Right lobe of liver (tissue), 6 donors: ENCODE measurements around the gene PICALM. TPM values are rescaled to one million over a fixed set of nuclear protein-coding genes. Genes with fewer than 3 reads are reported as not detected.
A peak's percentile ranks its signal among the peaks of the same experiment; 100 is the strongest.

Experiments
- ATAC-seq, 4 donors: fragments of 200-7000 bp; cut with Tn5 transposase; one replicate each; pipeline ENCODE4 v1.9.1; 2020; ENCODE audit warnings: mild to moderate bottlenecking in 4 of 4, moderate library complexity in 4 of 4
- DNase-seq, 3 donors: peaks; one replicate each; pipeline ENCODE4 v3.0.0-alpha.2; 2020
- H3K27ac ChIP-seq, 3 donors: fragments of 200-600 bp; one replicate each; pipeline ENCODE4 v1.8.0; 2022
- H3K27me3 ChIP-seq, 2 donors: fragments of 200-600 bp; one replicate each; pipeline ENCODE4 v1.8.0; 2022
- H3K36me3 ChIP-seq, 4 donors: fragments of 200-600 bp; sonication (generic) in 1 of 4; one replicate each; pipeline versions ENCODE4 v1.5.1 to v1.8.0; 2017 to 2022; ENCODE audit warnings: control low read depth in 1 of 4
- H3K4me1 ChIP-seq, 4 donors: fragments of 200-600 bp; sonication (generic) in 1 of 4; one replicate each; pipeline versions ENCODE4 v1.5.1 to v1.8.0; 2017 to 2022; ENCODE audit warnings: control low read depth in 1 of 4
- H3K4me3 ChIP-seq, 3 donors: fragments of 200-600 bp; one replicate each; pipeline ENCODE4 v1.8.0; 2022
- H3K9me3 ChIP-seq, 4 donors: fragments of 200-600 bp; sonication (generic) in 1 of 4; one replicate each; pipeline versions ENCODE4 v1.5.1 to v1.8.0; 2017 to 2022; ENCODE audit warnings: control low read depth in 1 of 4
- POLR2A ChIP-seq: fragments of 450-650 bp; IDR thresholded peaks from one replicate; pipeline ENCODE4 v1.6.1; 2017; ENCODE audit warnings: antibody characterized with exemption, mild to moderate bottlenecking
- WGBS: methylation state at CpG from one replicate; pipeline ENCODE4 v1.1.6; 2018; ENCODE audit warnings: low coverage, low lambda C conversion rate; ENCODE audit not compliant: insufficient coverage; ENCODE audit errors: missing lambda C conversion rate; 5-methylcytosine and 5-hydroxymethylcytosine counted together
- intact Hi-C, 2 donors: fragments of 100-400 bp; cut with DNase I; formaldehyde crosslinking; loops; one replicate each; pipeline versions ENCODE4 v1.11.2 to v1.14.1; 2022
- total RNA-seq, 6 experiments: library from RNA; depleted of rRNA in 2 of 6; stranded (reverse); fragments of >200 nt in 2 of 6; fragmentation: NEBNext Ultra II Directional in 3 of 6; extraction: Animal tissue kit (Norgen Biotek cat#: 25700) in 3 of 6; gene quantifications; one replicate each; pipeline versions ENCODE4 v1.1.0 to v1.2.4, GENCODE V29; 2016 to 2023
- TF ChIP-seq, protein P1 (sequence below), 4 donors: fragments of 200-600 bp in 3 of 4; fragments of 450-650 bp in 1 of 4; IDR thresholded peaks; one replicate each; pipeline versions ENCODE4 v1.5.1 to v1.8.0; 2016 to 2022; ENCODE audit warnings: antibody characterized with exemption in 4 of 4, mild to moderate bottlenecking in 2 of 4
- donor health status: DM: no; HTN: yes; CAD: no.
- donor health status: DM: no; HTN: no; CAD: no.
- donor health status: DM: no; HTN: no; CAD: no.
- donor health status: DM: no; HTN: yes; CAD: no.
- donor health status: DM: no; HTN: yes; CAD: no.

PICALM gene
- total RNA-seq, 6 experiments from 2014 or later, result 84.1 to 137 (median 97.6) TPM

DNA sequence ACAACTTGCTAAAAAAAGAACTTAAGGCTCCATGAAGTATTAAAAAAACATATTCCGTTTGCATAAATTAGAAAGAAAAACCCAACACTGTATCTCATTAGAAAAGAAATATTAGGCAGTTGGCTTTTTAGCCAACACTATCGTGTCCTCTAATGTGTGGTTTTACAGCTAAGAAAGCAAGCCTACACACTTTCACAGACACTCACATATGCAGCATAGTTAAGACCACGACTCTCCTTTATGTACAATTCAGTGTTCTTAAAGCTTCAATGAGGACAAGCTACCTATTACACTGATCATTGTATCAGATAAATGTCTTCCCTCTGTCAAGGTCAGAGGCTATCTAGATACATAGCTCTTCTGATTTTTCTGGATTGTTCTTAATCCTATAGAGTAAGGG, 80.1 kb downstream of the PICALM start:
- no peak for DNase-seq
- H3K4me1 ChIP-seq, result no peaks in the 10 kb centered on the region
- WGBS, result 66% methylated on average over 3 of the region's 3 CpGs
- no peaks in the 10 kb centered on the region for H3K27me3 ChIP-seq
- peaks cover 6 to 38% (median 26%) of the 10 kb centered on the region in 4 donors for H3K36me3 ChIP-seq
- H3K4me3 ChIP-seq, result no peak overlapping the region
- H3K9me3 ChIP-seq, result no peaks in the 10 kb centered on the region
- no peak for ATAC-seq
- no peak for TF ChIP-seq POLR2A
- TF ChIP-seq, protein P1, sequence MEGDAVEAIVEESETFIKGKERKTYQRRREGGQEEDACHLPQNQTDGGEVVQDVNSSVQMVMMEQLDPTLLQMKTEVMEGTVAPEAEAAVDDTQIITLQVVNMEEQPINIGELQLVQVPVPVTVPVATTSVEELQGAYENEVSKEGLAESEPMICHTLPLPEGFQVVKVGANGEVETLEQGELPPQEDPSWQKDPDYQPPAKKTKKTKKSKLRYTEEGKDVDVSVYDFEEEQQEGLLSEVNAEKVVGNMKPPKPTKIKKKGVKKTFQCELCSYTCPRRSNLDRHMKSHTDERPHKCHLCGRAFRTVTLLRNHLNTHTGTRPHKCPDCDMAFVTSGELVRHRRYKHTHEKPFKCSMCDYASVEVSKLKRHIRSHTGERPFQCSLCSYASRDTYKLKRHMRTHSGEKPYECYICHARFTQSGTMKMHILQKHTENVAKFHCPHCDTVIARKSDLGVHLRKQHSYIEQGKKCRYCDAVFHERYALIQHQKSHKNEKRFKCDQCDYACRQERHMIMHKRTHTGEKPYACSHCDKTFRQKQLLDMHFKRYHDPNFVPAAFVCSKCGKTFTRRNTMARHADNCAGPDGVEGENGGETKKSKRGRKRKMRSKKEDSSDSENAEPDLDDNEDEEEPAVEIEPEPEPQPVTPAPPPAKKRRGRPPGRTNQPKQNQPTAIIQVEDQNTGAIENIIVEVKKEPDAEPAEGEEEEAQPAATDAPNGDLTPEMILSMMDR (IDR thresholded peaks at IDR 0.05), result no peak
- intact Hi-C loops, result no loop called here
- H3K27ac ChIP-seq, result no peak overlapping the region

DNA sequence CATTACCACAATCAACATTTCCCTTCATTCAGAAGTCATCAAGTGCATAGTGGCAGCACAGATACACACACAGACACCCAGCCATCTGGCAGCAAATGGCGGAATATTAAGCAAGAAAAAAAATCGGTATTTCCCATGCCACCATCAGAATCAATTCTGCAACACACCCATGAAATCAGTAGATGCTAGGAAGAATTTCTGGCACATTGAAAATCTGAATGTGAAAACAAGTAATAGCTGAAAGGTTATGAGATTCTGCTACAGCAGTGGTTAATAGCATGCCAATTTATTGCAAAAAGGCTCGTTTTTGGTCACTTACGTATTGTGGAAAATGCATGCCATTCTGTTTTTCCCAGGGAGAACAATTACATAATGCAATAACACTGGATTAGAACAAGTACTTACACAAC, 91.1 kb downstream of the PICALM start:
- Histone ChIP-seq H3K4me3 (no peak overlapping the region), H3K36me3 (peaks cover 0 to 66% (median 25%) of the 10 kb centered on the region in 4 donors), H3K27me3 (no peaks in the 10 kb centered on the region), H3K9me3 (no peaks in the 10 kb centered on the region), H3K4me1 (no peaks in the 10 kb centered on the region), H3K27ac (no peak overlapping the region)
- intact Hi-C loops, result no loop called here
- ATAC-seq (no peak), DNase-seq (no peak)
- TF ChIP-seq, protein P1 (IDR thresholded peaks at IDR 0.05), result no peak
- no peak for TF ChIP-seq POLR2A
- WGBS, result 69% methylated on average over 4 of the region's 4 CpGs

DNA sequence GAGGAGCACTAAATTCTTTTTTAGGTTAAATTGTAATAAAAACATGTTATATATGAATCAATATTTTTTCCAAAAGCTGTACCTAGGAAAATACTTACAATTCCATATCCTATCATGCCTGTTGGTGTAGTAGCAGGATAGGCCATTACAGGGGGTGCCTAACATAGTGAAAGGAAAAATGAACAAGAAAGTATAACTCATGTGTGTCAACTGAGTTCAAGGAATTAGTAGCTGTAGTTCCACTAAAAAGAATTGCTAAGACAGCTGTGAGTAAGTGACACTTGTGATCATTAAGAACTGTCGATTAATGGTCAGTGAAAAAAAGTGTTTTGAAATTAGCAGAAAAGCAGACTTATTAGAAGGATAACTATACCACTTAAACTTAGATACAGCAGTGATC, 92.4 kb downstream of the PICALM start:
- Histone ChIP-seq H3K4me1 (no peaks in the 10 kb centered on the region), H3K9me3 (no peaks in the 10 kb centered on the region), H3K27ac (no peak overlapping the region), H3K4me3 (no peak overlapping the region), H3K36me3 (peaks cover 3 to 69% (median 23%) of the 10 kb centered on the region in 4 donors), H3K27me3 (no peaks in the 10 kb centered on the region)
- TF ChIP-seq POLR2A, result no peak
- TF ChIP-seq, protein P1 (IDR thresholded peaks at IDR 0.05), result no peak
- WGBS, result 77% methylated on average over 1 of the region's 1 CpG
- no peak for ATAC-seq
- DNase-seq, result no peak
- intact Hi-C loops, result no loop called here

DNA sequence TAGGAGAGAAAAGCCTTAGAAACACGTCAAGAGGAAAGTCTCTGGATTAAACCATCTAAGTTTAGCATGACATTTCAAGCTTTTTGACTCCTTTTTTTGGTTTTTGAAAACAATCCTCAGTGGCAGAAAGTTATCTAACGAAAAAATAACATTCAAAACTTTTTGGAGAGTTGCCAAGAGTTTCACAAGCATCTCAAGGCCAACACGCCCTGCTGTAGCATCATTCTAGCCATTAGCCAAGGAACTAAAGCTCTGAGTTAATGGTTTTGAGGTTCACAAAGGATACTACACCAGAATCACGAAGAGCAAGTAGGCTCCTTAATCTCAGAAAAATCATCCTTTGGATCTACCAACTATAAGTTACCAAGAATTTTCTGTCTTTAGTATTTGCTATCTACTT, 94.8 kb downstream of the PICALM start:
- Histone ChIP-seq H3K4me3 (no peak overlapping the region), H3K27me3 (no peaks in the 10 kb centered on the region), H3K4me1 (no peaks in the 10 kb centered on the region), H3K27ac (no peak overlapping the region), H3K9me3 (no peaks in the 10 kb centered on the region), H3K36me3 (peaks cover 3 to 62% (median 22%) of the 10 kb centered on the region in 4 donors)
- WGBS, result 54% methylated on average over 4 of the region's 4 CpGs
- peak in 2 of 4 donors; percentile 18 to 22 for ATAC-seq
- intact Hi-C loops, result no loop called here
- no peak for TF ChIP-seq POLR2A
- TF ChIP-seq, protein P1 (IDR thresholded peaks at IDR 0.05), result no peak
- no peak for DNase-seq

DNA sequence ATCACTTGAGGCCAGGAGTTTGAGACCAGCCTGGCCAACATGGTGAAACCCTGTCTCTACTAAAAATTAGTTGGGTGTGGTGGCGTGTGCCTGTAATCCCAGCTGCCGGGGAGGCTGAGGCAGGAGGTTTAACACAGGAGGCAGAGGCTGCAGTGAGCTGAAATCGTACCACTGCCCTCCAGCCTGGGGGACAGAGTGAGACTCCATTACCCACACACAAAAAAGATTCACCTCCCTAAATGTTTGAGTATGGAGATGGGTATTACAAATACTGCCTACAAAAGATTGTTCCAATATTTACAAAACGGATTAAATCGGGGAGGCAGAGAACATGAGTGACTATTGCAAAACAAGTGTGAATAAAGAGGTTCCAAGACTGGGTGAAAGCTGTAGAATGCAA, 98.3 kb downstream of the PICALM start:
- no peak overlapping the region for H3K4me3 ChIP-seq
- WGBS, result 51% methylated on average over 3 of the region's 5 CpGs
- no peaks in the 10 kb centered on the region for H3K9me3 ChIP-seq
- ATAC-seq, result peak in 2 of 4 donors; percentile 35 to 57
- no peak overlapping the region for H3K27ac ChIP-seq
- no peak for DNase-seq
- TF ChIP-seq, protein P1 (IDR thresholded peaks at IDR 0.05), result no peak
- TF ChIP-seq POLR2A, result no peak
- peaks cover 3 to 62% (median 16%) of the 10 kb centered on the region in 4 donors for H3K36me3 ChIP-seq
- no peaks in the 10 kb centered on the region for H3K27me3 ChIP-seq
- intact Hi-C loops, result no loop called here
- no peaks in the 10 kb centered on the region for H3K4me1 ChIP-seq
